Adrenal gland (tissue), 12 donors: Measurements from ENCODE around the gene ACTN2. TPM values are rescaled to one million over a fixed set of nuclear protein-coding genes. Genes with fewer than 3 reads are reported as not detected.

ENCODE experiments used
- DNase-seq, 7 donors: peaks; one replicate each; pipeline ENCODE4 v3.0.0-alpha.2; 2019 to 2020
- H3K27ac ChIP-seq, 5 donors: fragments of 200-600 bp; sonication (generic) in 4 of 5; 1 replicate in 3 of 5; 2 replicates in 2 of 5; pipeline versions ENCODE4 v1.5.1 to v1.8.0; 2016 to 2020; ENCODE audit warnings: mild to moderate bottlenecking in 1 of 5
- H3K27me3 ChIP-seq: fragments of 200-600 bp; 2 replicates; pipeline ENCODE4 v1.8.0; 2021
- H3K36me3 ChIP-seq, 2 donors: fragments of 200-600 bp; replicated peaks in 1 of 2; 1 replicate in 1 of 2; 2 replicates in 1 of 2; pipeline versions ENCODE4 v1.5.1 to v1.8.0; 2018 to 2022
- H3K4me1 ChIP-seq, 2 donors: fragments of 200-600 bp; replicated peaks in 1 of 2; 1 replicate in 1 of 2; 2 replicates in 1 of 2; pipeline versions ENCODE4 v1.5.1 to v1.8.0; 2018 to 2021
- H3K4me3 ChIP-seq, 4 donors: fragments of 200-600 bp; sonication (generic) in 3 of 4; one replicate each; pipeline ENCODE4 v1.5.1; 2016 to 2018
- H3K9me3 ChIP-seq, 3 donors: fragments of 200-600 bp; sonication (generic) in 1 of 3; replicated peaks in 1 of 3; 1 replicate in 2 of 3; 2 replicates in 1 of 3; pipeline versions ENCODE4 v1.5.1 to v1.8.0; 2016 to 2021
- CTCF ChIP-seq, 6 experiments: fragments of 450-650 bp in 4 of 6; fragments of 200-600 bp in 2 of 6; sonication (generic) in 1 of 6; IDR thresholded peaks; 1 replicate in 5 of 6; 2 replicates in 1 of 6; pipeline versions ENCODE4 v1.5.1 to v1.8.0; 2016 to 2021; ENCODE audit warnings: antibody characterized with exemption in 6 of 6, mild to moderate bottlenecking in 2 of 6, moderate library complexity in 1 of 6
- POLR2A ChIP-seq, 2 donors: fragments of 450-650 bp; IDR thresholded peaks; one replicate each; pipeline ENCODE4 v1.6.1; 2017; ENCODE audit warnings: antibody characterized with exemption in 2 of 2, mild to moderate bottlenecking in 2 of 2, moderate library complexity in 1 of 2
- WGBS, 4 donors: extraction: QIAGEN DNeasy Blood & Tissue Kit in 2 of 4; methylation state at CpG; one replicate each; pipeline versions ENCODE4 v1.1.5 to v1.1.7; 2013 to 2017; 5-methylcytosine and 5-hydroxymethylcytosine counted together
- intact Hi-C, 2 donors: fragments of 100-400 bp; cut with DNase I; formaldehyde crosslinking; loops; one replicate each; pipeline versions ENCODE4 v1.14.1 to v1.15.0; 2022 to 2023
- polyA plus RNA-seq, 3 donors: library from polyadenylated mRNA; stranded (reverse); fragments of 200-250 nt in 2 of 3; fragments of 350-450 nt in 1 of 3; fragmentation: Illumina TruSeq in 1 of 3; extraction: RNeasy Lipid Tissue Mini Kit (QIAGEN cat#74804) in 1 of 3; gene quantifications; one replicate each; pipeline ENCODE4 v1.2.3, GENCODE V29; 2013 to 2014
- total RNA-seq, 9 donors: library from RNA; depleted of rRNA in 4 of 9; stranded (reverse); fragments of >200 nt in 4 of 9; fragments of 120-200 nt in 1 of 9; fragmentation: NEBNext Ultra II Directional in 1 of 9; extraction: Animal tissue kit (Norgen Biotek cat#: 25700) in 1 of 9; gene quantifications; one replicate each; pipeline versions ENCODE4 v1.1.0 to v1.2.4, GENCODE V29; 2013 to 2023
- donor health status: healthy with polysubstance abuse.
- donor health status: Bipolar disorder and iron deficiency.
- donor health status: DM: yes; HTN: yes; CAD: no.
- donor health status: DM: no; HTN: no; CAD: no.
- donor health status: DM: no; HTN: no; CAD: no.
- donor health status: DM: yes; HTN: yes; CAD: no.

Gene ACTN2
- total and polyA plus RNA-seq, 12 donors = under 0.01 to 1.0 (median 0.34) TPM; not detected in 2

- Histone ChIP-seq H3K9me3 (no peaks in the 10 kb centered on the region), H3K27ac (no peak overlapping the region), H3K4me1 (no peaks in the 10 kb centered on the region), H3K27me3 (no peaks in the 10 kb centered on the region), H3K36me3 (no peaks in the 10 kb centered on the region), H3K4me3 (no peak overlapping the region)
- TF ChIP-seq POLR2A (IDR thresholded peaks at IDR 0.05) (no peak), CTCF (IDR thresholded peaks at IDR 0.05) (no peak)
- no peak for DNase-seq
- 63 to 77% (median 71%) methylated on average over 3 of the region's 3 CpGs for WGBS, 4 donors
- intact Hi-C loops = loop anchor here in 1 of 2 donors (10.0 kb wide), 1 partner anchor 108 kb away; no protein-coding TSS in a partner anchor
Measured at GRCh38 chr1:236766506-236766905, 80.2 kb downstream of the ACTN2 start.

DNA sequence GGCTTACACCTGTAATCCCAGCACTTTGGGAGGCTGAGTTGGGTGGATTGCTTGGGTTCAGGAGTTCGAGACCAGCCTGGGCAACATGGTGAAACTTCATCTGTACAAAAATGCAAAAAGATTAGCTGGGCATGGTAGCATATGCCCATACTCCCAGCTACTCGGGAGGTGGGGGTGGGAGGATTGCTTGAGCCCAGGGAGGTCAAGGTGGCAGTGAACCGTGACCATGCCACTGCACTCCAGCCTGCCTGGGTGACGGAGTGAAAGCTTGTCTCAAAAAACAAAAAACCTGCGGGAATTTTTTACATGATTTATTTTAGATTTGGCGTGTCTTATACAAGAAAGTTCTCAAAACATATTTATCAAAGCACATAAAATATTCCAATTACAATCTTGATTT, 81.0 kb downstream of the ACTN2 start:
- H3K4me3 ChIP-seq = no peak overlapping the region
- H3K9me3 ChIP-seq = no peaks in the 10 kb centered on the region
- 71 to 78% (median 73%) methylated on average over 6 of the region's 6 CpGs for WGBS, 4 donors
- DNase-seq = no peak
- intact Hi-C loops = loop anchor here in 1 of 2 donors (10.0 kb wide), 1 partner anchor 108 kb away; no protein-coding TSS in a partner anchor
- TF ChIP-seq CTCF (IDR thresholded peaks at IDR 0.05) (no peak), POLR2A (IDR thresholded peaks at IDR 0.05) (no peak)
- no peak overlapping the region for H3K27ac ChIP-seq
- no peaks in the 10 kb centered on the region for H3K4me1 ChIP-seq
- no peaks in the 10 kb centered on the region for H3K36me3 ChIP-seq
- no peaks in the 10 kb centered on the region for H3K27me3 ChIP-seq

- intact Hi-C loops = loop anchor here in 1 of 2 donors (10.0 kb wide), 1 partner anchor 106 kb away; no protein-coding TSS in a partner anchor
- TF ChIP-seq CTCF (IDR thresholded peaks at IDR 0.05) = no peak
- TF ChIP-seq POLR2A (IDR thresholded peaks at IDR 0.05) = no peak
- H3K9me3 ChIP-seq = no peaks in the 10 kb centered on the region
- no peak for DNase-seq
- H3K4me3 ChIP-seq = no peak overlapping the region
- H3K36me3 ChIP-seq = no peaks in the 10 kb centered on the region
- no peaks in the 10 kb centered on the region for H3K4me1 ChIP-seq
- H3K27me3 ChIP-seq = no peaks in the 10 kb centered on the region
- no peak overlapping the region for H3K27ac ChIP-seq
Measured at GRCh38 chr1:236768601-236769000, 82.3 kb downstream of the ACTN2 start.

- no peak overlapping the region for H3K27ac ChIP-seq
- no peaks in the 10 kb centered on the region for H3K36me3 ChIP-seq
- intact Hi-C loops = no loop called here
- no peak for DNase-seq
- H3K4me1 ChIP-seq = no peaks in the 10 kb centered on the region
- H3K27me3 ChIP-seq = no peaks in the 10 kb centered on the region
- H3K9me3 ChIP-seq = peaks cover 0 to under 1% (median 0%) of the 10 kb centered on the region in 3 donors
- H3K4me3 ChIP-seq = no peak overlapping the region
- WGBS, 4 donors = 70 to 85% (median 76%) methylated on average over 3 of the region's 3 CpGs
- TF ChIP-seq CTCF (IDR thresholded peaks at IDR 0.05) (no peak), POLR2A (IDR thresholded peaks at IDR 0.05) (no peak)
Measured at GRCh38 chr1:236773919-236774318, 87.6 kb downstream of the ACTN2 start.
